ENCODE measurements around the gene WHAMM.

Gene WHAMM

GRCh38 chr15:82878325-82878724 lies 68.9 kb downstream of the WHAMM start:
- no peak for TF ChIP-seq CTCF (IDR thresholded peaks at IDR 0.05)

- no peak for TF ChIP-seq CTCF (IDR thresholded peaks at IDR 0.05)
Observed at GRCh38 chr15:82880704-82881103, 71.3 kb downstream of the WHAMM start.

GRCh38 chr15:82881747-82882146 lies 72.3 kb downstream of the WHAMM start:
- TF ChIP-seq CTCF (IDR thresholded peaks at IDR 0.05): no peak

GRCh38 chr15:82882273-82882928 lies 73.0 kb downstream of the WHAMM start:
- no peak for TF ChIP-seq CTCF (IDR thresholded peaks at IDR 0.05)
